Activated CD4-positive, alpha-beta T cell treated with anti-CD3 and anti-CD28 coated beads, Interleukin-2, amount 50 U/mL, for 16 hours (primary cell): ENCODE results near the gene TGFBR2.
"Not testable (repeated sequence)": the region's sequence is repeated elsewhere in the genome, so short reads cannot be mapped to it uniquely, and the experiment has no call there.

Experiments used
- DNase-seq: peaks from one replicate; pipeline ENCODE4 v3.0.0-alpha.2; 2020

Gene TGFBR2

GRCh38 chr3:30658328-30659052, 52.1 kb downstream of the TGFBR2 start:
- peak; percentile 90 for DNase-seq

DNA sequence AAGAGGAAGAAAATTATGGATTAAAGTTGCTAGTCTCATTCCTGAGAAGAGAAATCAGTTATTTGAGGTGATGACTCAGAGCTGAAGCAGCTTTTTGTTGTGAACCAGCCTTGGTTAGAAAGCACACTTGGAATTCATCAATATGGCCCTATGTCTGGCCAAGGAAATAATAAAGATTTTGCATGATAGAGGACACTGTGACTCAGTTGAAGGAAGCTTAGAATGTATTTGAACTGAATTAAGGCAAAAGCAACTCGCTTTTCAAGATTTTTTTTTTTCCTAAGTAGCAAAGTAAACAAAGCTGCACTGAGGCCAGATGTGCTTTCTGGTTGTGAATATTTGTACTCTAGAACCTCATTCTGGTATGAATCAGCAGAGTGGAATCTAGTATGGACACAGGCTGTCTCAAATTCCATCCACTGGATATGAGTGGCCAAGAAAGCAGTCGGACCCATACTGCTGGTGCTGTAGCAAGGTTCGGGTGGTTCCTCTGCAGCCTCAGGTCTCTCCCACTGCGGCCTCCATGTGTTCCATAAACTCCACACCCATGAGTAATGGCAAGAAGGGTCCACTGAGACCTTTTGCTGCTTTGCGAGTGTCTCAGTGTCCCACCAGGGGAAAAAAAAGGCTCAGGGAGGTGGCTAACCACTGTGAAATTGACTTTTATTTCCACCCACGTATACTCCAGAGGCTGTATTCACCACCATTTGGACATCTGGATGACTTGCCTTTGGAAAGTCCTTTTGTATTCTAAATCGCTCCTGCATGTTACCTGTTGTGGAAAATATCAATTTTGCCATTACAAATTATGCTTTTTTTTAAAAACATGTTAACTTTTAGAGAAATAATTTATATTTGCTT, 53.1 kb downstream of the TGFBR2 start:
- no peak for DNase-seq

- DNase-seq: no peak
These were observed 53.7 kb downstream of the TGFBR2 start for GRCh38 chr3:30660136-30660535.

- no peak for DNase-seq
These were observed 54.3 kb downstream of the TGFBR2 start for GRCh38 chr3:30660656-30661055.

- peak; percentile 73 for DNase-seq
These were observed 54.9 kb downstream of the TGFBR2 start for GRCh38 chr3:30661098-30661873.

- DNase-seq: no peak
These were observed 56.4 kb downstream of the TGFBR2 start for GRCh38 chr3:30662836-30663235.

- no peak for DNase-seq
These were observed 57.3 kb downstream of the TGFBR2 start for GRCh38 chr3:30663533-30664241.

DNA sequence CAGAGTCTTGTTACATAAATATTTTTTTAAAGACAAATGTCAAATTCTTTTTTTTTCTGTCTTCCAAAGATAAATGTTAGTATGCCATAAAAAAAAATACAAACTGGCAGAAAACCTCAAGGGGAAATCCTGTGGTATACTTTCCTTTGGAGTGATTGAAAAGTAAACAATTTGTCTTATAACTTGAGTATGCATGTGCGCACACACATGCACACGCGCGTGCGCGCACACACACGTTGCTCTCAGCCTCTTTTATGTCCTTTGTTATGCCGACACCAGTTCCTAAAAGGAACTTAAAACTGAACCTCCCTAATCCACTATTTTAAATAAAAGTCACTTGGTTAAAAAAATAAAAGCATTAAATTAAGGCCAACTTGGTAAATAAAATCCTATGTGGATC, 58.1 kb downstream of the TGFBR2 start:
- no peak for DNase-seq

DNA sequence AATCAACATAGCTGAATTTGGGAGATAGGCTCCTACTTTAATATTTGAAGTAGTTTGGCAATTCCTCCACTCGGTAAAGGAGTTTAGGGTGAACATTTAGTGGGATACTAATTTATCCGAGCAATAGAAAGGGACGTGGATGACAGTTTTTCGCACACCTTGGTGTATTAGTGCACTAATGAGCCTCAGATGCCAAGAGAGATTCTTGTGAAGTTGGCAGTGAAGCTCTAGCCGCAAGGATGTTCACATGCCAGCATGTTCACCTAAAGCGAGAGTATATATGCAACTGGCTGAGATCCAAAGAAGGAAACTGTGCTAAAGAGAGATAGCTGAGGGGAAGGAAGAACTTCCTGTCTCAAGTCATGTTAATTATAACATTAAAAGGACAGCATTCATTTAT, 58.5 kb downstream of the TGFBR2 start:
- DNase-seq: peak; percentile 68

DNA sequence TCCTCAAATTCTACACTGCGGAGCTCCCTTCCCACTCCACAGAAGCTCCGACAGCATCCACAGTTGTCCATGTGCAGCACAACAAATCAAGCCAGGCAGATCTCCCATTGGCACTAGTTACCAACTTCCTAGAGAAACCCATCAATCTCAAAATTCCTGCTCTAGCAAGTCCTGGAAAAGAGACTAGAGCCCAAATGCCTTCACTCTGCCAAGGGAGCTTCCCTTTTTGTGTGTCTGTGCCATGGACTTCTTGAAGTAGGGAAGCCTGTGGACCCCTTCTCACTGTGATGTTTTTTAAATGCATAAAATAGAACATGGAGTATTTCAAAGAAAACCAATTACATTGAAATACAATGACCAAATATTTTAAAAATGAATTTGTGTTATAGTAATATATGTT, 59.1 kb downstream of the TGFBR2 start:
- DNase-seq: no peak

GRCh38 chr3:30666572-30667279, 60.3 kb downstream of the TGFBR2 start:
- no peak for DNase-seq

DNA sequence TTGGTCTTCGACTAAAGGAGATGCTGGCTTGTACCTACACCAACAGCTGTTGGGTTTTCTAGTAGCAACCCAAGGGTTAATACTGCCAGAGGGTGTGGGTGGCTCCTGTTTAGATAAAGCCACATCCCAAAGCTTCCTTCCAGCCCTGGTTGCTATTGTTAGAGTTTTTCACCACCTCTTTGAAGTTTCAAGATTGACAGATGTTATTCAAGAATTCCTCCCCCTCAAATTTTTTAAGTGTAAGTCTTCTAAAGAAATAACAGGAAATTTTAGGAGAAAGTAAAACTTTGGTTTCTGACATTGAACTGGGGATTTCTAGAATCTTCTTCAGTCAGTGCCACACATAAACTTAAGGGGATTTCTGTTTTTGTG, 60.9 kb downstream of the TGFBR2 start:
- DNase-seq: peak; percentile 65

GRCh38 chr3:30668051-30668609, 61.7 kb downstream of the TGFBR2 start:
- DNase-seq: no peak

- DNase-seq: not testable (repeated sequence)
These were observed 63.0 kb downstream of the TGFBR2 start for GRCh38 chr3:30669360-30669934.

- no peak for DNase-seq
These were observed 63.9 kb downstream of the TGFBR2 start for GRCh38 chr3:30670292-30670691.

DNA sequence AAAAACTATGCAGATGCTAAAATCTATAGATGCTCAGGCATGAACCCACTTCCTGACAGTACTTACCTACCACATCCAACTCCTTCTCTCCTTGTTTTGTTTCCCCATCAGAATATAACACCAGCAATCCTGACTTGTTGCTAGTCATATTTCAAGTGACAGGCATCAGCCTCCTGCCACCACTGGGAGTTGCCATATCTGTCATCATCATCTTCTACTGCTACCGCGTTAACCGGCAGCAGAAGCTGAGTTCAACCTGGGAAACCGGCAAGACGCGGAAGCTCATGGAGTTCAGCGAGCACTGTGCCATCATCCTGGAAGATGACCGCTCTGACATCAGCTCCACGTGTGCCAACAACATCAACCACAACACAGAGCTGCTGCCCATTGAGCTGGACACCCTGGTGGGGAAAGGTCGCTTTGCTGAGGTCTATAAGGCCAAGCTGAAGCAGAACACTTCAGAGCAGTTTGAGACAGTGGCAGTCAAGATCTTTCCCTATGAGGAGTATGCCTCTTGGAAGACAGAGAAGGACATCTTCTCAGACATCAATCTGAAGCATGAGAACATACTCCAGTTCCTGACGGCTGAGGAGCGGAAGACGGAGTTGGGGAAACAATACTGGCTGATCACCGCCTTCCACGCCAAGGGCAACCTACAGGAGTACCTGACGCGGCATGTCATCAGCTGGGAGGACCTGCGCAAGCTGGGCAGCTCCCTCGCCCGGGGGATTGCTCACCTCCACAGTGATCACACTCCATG, 65.3 kb downstream of the TGFBR2 start:
- DNase-seq: no peak

GRCh38 chr3:30672287-30672735, 65.9 kb downstream of the TGFBR2 start:
- DNase-seq: no peak

DNA sequence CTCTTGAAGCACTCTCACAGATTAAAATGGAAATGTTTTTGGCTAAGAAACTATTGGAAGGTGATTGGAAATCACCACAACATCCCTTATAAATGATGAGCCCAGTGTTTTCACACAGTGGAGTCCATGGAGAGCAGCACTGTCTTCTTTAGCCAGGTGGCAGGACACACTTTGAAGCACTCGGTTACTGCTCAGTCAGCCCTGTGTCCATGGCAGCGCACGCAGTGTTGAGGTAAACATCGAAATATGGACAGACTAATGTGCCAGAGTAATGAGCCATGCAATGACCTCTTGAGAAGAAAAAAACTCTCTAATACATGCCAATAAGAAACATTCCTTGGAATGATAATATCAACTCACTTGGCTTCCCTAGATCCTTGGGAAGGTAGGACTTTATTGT, 66.6 kb downstream of the TGFBR2 start:
- no peak for DNase-seq

DNA sequence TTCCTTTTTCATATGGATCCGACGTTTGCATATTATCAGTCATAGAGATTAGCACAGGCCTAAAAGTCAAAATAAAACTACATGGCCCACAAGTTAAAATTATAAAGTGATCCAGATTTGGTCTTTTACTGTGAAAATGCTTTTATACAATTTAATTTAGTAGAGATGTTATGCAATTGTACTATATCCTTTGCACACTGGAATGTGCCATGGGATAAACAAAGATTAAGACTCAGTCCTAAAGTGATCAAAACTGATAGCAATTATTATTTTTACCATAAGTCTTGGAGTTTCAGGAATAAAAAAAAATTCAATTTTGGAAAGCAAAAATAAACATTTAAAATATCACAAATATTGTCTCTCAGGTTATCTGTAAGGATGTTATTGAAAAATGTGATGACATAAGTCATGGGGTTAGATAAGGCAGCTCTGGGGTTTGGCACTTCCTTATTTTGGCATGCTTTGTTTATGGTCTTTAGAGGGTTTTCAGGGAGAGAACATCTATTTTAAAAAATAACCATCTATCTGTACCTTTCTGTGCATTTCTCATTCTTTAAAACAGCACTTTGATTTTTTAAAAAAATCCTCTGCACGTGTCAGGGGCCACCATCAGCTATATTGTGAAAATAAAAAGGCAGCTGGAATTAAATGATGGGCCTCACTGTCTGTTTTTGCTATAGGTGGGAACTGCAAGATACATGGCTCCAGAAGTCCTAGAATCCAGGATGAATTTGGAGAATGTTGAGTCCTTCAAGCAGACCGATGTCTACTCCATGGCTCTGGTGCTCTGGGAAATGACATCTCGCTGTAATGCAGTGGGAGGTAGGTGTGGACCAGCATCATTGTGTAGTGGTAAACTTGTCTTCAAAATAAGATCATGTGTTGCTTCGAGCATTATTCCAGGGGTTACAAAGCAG, 67.3 kb downstream of the TGFBR2 start:
- no peak for DNase-seq
